ENCODE data around the gene PEX3.

DNA sequence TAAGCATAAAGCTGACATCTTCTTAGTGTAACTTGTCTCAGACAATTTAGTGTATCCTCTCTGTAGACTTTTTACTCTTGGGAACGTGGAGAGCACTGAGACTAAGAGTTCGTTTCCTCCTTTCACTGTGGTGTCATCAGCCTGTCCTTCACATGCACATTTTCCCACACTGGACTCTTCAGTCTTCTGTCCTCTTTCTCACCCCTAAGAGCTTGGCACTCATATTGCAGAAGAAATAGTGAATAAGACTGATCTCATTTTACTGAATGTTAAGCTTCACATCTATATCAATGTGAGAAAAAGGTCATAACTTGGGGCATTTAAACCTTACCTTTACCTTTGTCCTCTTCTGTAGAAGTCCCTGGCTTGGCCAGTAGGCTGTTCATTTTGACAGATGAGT is 35.4 kb downstream of the PEX3 start:
- TF ChIP-seq EZH2 (IDR thresholded peaks at IDR 0.05; ENCODE audit: borderline replicate concordance, insufficient read depth, low read depth, low read length, poor library complexity, severe bottlenecking): no peak
- TF ChIP-seq, protein P1, sequence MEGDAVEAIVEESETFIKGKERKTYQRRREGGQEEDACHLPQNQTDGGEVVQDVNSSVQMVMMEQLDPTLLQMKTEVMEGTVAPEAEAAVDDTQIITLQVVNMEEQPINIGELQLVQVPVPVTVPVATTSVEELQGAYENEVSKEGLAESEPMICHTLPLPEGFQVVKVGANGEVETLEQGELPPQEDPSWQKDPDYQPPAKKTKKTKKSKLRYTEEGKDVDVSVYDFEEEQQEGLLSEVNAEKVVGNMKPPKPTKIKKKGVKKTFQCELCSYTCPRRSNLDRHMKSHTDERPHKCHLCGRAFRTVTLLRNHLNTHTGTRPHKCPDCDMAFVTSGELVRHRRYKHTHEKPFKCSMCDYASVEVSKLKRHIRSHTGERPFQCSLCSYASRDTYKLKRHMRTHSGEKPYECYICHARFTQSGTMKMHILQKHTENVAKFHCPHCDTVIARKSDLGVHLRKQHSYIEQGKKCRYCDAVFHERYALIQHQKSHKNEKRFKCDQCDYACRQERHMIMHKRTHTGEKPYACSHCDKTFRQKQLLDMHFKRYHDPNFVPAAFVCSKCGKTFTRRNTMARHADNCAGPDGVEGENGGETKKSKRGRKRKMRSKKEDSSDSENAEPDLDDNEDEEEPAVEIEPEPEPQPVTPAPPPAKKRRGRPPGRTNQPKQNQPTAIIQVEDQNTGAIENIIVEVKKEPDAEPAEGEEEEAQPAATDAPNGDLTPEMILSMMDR (IDR thresholded peaks at IDR 0.05): no peak
